Activated CD4-positive, alpha-beta T cell treated with anti-CD3 and anti-CD28 coated beads for 4 hours (primary cell): ENCODE results near the gene AFAP1L1.
"Not testable (repeated sequence)": the region's sequence is repeated elsewhere in the genome, so short reads cannot be mapped to it uniquely, and the experiment has no call there.

ENCODE experiments used
- DNase-seq, 2 donors: peaks; one replicate each; pipeline ENCODE4 v3.0.0-alpha.2; 2020

Gene AFAP1L1

GRCh38 chr5:149376104-149376503 is 104.4 kb downstream of the AFAP1L1 start:
- DNase-seq: no peak

GRCh38 chr5:149376711-149377447 is 105.2 kb downstream of the AFAP1L1 start:
- no peak for DNase-seq

GRCh38 chr5:149378241-149378820 is 106.7 kb downstream of the AFAP1L1 start:
- no peak for DNase-seq

- no peak for DNase-seq
These were observed 107.6 kb downstream of the AFAP1L1 start, which contains the start of gene IL17B for GRCh38 chr5:149379177-149379761. TSS of gene IL17B (minus strand) at chr5:149379292. CDS start at chr5:149379225, 67 bp downstream.

GRCh38 chr5:149379818-149380374 is 108.2 kb downstream of the AFAP1L1 start:
- no peak for DNase-seq

GRCh38 chr5:149380466-149381121 is 108.9 kb downstream of the AFAP1L1 start:
- DNase-seq: no peak

- DNase-seq: no peak
These were observed 109.8 kb downstream of the AFAP1L1 start for GRCh38 chr5:149381261-149381985.

GRCh38 chr5:149381986-149382338 is 110.3 kb downstream of the AFAP1L1 start:
- DNase-seq: peak; percentile 67 to 75

- no peak for DNase-seq
These were observed 111.0 kb downstream of the AFAP1L1 start for GRCh38 chr5:149382517-149383220.

GRCh38 chr5:149383399-149383798 is 111.7 kb downstream of the AFAP1L1 start:
- DNase-seq: no peak

GRCh38 chr5:149386166-149386565 is 114.5 kb downstream of the AFAP1L1 start:
- DNase-seq: no peak

- no peak for DNase-seq
These were observed 115.5 kb downstream of the AFAP1L1 start for GRCh38 chr5:149387081-149387631.

- no peak for DNase-seq
These were observed 116.3 kb downstream of the AFAP1L1 start for GRCh38 chr5:149387982-149388381.

- DNase-seq: no peak
These were observed 117.0 kb downstream of the AFAP1L1 start for GRCh38 chr5:149388498-149389190.

- no peak for DNase-seq
These were observed 118.2 kb downstream of the AFAP1L1 start for GRCh38 chr5:149389552-149390495.

- not testable (repeated sequence) for DNase-seq
These were observed 119.4 kb downstream of the AFAP1L1 start for GRCh38 chr5:149391076-149391475.
